HepG2 (cell line): ENCODE results near the gene CTNNA3. TPM values are rescaled to one million over a fixed set of nuclear protein-coding genes. Genes with fewer than 3 reads are reported as not detected.

Experiments
- ATAC-seq: fragments of 200-7000 bp; cut with Tn5 transposase; 3 replicates; pipeline ENCODE4 v1.9.1; 2020; ENCODE audit warnings: mild to moderate bottlenecking, moderate library complexity
- BruUV-seq: library from RNA; stranded (reverse); fragments of 400-500 nt; replicated peaks from 2 replicates; lab custom pipeline; 2021; lab: Mats Ljungman, UMichigan
- CTCF ChIA-PET: fragments of 300-600 bp; formaldehyde crosslinking; extraction: SDS; loops from one replicate; lab custom pipeline; 2021; ENCODE audit warnings: low total read pairs, inconsistent platforms, low intra/inter-chr PET ratio; lab: Yijun Ruan, JAX
- POLR2A ChIA-PET: fragments of 350-600 bp; sonication (Branson Sonifier 250); formaldehyde crosslinking; loops from one replicate; lab custom pipeline; 2020; ENCODE audit warnings: antibody characterized with exemption, inconsistent platforms; lab: Yijun Ruan, JAX
- DNase-seq: peaks from one replicate; pipeline ENCODE4 v3.0.0-alpha.2; 2015; ENCODE audit warnings: low spot score
- FAIRE-seq: peaks from 3 replicates; lab custom pipeline; 2011; peaks lifted over from hg19 to GRCh38; lab: Jason Lieb, UNC
- H2AFZ ChIP-seq: one replicate; pipeline ENCODE4 v1.6.1; 2011; ENCODE audit warnings: low read length, inconsistent platforms
- H3K27ac ChIP-seq: fragments of 300-600 bp; 3 replicates; pipeline ENCODE4 v1.8.0; 2011; ENCODE audit warnings: mixed run types, mild to moderate bottlenecking, mixed read lengths, low read length, inconsistent platforms; ENCODE audit not compliant: insufficient read depth; ENCODE audit errors: extremely low read length
- H3K27me3 ChIP-seq, 2 experiments: fragments of 200-600 bp in 1 of 2; 2 replicates in 1 of 2; 3 replicates in 1 of 2; pipeline versions ENCODE4 v1.6.0 to v1.8.0; 2011; ENCODE audit warnings: low read length in 2 of 2, mild to moderate bottlenecking in 2 of 2, moderate library complexity in 2 of 2, inconsistent platforms in 1 of 2; ENCODE audit not compliant: insufficient read depth in 2 of 2, control insufficient read depth in 1 of 2
- H3K36me3 ChIP-seq, 2 experiments: fragments of 200-600 bp in 1 of 2; replicated peaks in 1 of 2; 2 replicates in 1 of 2; 3 replicates in 1 of 2; pipeline versions ENCODE4 v1.5.1 to v1.8.0; 2011; ENCODE audit warnings: low read length in 2 of 2, inconsistent platforms in 1 of 2; ENCODE audit not compliant: insufficient read depth in 2 of 2, control insufficient read depth in 1 of 2
- H3K4me1 ChIP-seq: 2 replicates; pipeline ENCODE4 v1.5.1; 2012; ENCODE audit warnings: low read length, inconsistent platforms; ENCODE audit not compliant: insufficient read depth
- H3K4me2 ChIP-seq: 2 replicates; pipeline ENCODE4 v1.6.0; 2011; ENCODE audit warnings: low read depth, low read length, inconsistent platforms
- H3K4me3 ChIP-seq, 3 experiments: fragments of 200-600 bp in 1 of 3; sonication (generic), shearing (Covaris generic) in 1 of 3; replicated peaks in 1 of 3; 2 replicates each; pipeline ENCODE4 v1.5.1; 2011 to 2016; ENCODE audit warnings: low read length in 3 of 3, inconsistent platforms in 2 of 3, low read depth in 2 of 3, mild to moderate bottlenecking in 2 of 3, control low read depth in 1 of 3, mixed read lengths in 1 of 3; ENCODE audit not compliant: insufficient read depth in 1 of 3
- H3K79me2 ChIP-seq: one replicate; pipeline ENCODE4 v1.6.1; 2011; ENCODE audit warnings: low read length, inconsistent platforms; ENCODE audit not compliant: insufficient read depth
- H3K9ac ChIP-seq: 2 replicates; pipeline ENCODE4 v1.6.0; 2011; ENCODE audit warnings: mild to moderate bottlenecking, low read depth, low read length, inconsistent platforms; ENCODE audit not compliant: insufficient read depth
- H3K9me3 ChIP-seq: 2 replicates; pipeline ENCODE4 v1.5.1; 2012; ENCODE audit warnings: mild to moderate bottlenecking, low read length
- H4K20me1 ChIP-seq: 2 replicates; pipeline ENCODE4 v1.6.0; 2011; ENCODE audit warnings: inconsistent platforms, mild to moderate bottlenecking, low read length, moderate library complexity; ENCODE audit not compliant: insufficient read depth
- CC2D1A ChIP-seq: sonication (generic); formaldehyde crosslinking; IDR thresholded peaks from 2 replicates; pipeline ENCODE4 v1.8.1; 2023; ENCODE audit warnings: mild to moderate bottlenecking, missing genetic modification reagents
- ETV6 ChIP-seq: sonication (generic); formaldehyde crosslinking; conservative IDR thresholded peaks from 2 replicates; pipeline ENCODE4 v1.4.0; 2020; ENCODE audit warnings: missing genetic modification reagents
- FOXJ3 ChIP-seq: sonication (generic); formaldehyde crosslinking; IDR thresholded peaks from 2 replicates; pipeline ENCODE4 v1.4.0; 2020; ENCODE audit warnings: missing genetic modification reagents, mild to moderate bottlenecking, borderline replicate concordance
- MATR3 ChIP-seq: sonication (generic); formaldehyde crosslinking; IDR thresholded peaks from 2 replicates; pipeline ENCODE4 v1.4.0; 2020; ENCODE audit warnings: missing genetic modification reagents
- NBN ChIP-seq: fragments of 450-650 bp; conservative IDR thresholded peaks from 2 replicates; pipeline ENCODE4 v1.6.1; 2017
- SMC3 ChIP-seq: IDR thresholded peaks from 2 replicates; pipeline ENCODE4 v1.6.1; 2011; ENCODE audit warnings: low read length, improper control_type of control experiment
- SRF ChIP-seq: IDR thresholded peaks from 2 replicates; pipeline ENCODE4 v1.6.1; 2011; ENCODE audit warnings: mild to moderate bottlenecking, low read depth, low read length, moderate library complexity
- TGIF2 ChIP-seq: IDR thresholded peaks from 2 replicates; pipeline ENCODE4 v1.6.1; 2016; ENCODE audit warnings: control low read depth, missing compliant biosample characterization
- ZNF549 ChIP-seq: sonication (generic); formaldehyde crosslinking; IDR thresholded peaks from 2 replicates; pipeline ENCODE4 v1.5.0; 2020; ENCODE audit warnings: missing genetic modification reagents
- ZNF619 ChIP-seq: sonication (generic); formaldehyde crosslinking; IDR thresholded peaks from 2 replicates; pipeline ENCODE4 v1.4.0; 2020; ENCODE audit warnings: mild to moderate bottlenecking, missing genetic modification reagents
- ZNF83 ChIP-seq: sonication (generic); formaldehyde crosslinking; IDR thresholded peaks from 2 replicates; pipeline ENCODE4 v1.4.0; 2020; ENCODE audit warnings: missing genetic modification reagents, mild to moderate bottlenecking, borderline replicate concordance
- WGBS: methylation state at CpG from one replicate; pipeline ENCODE4 v1.1.6; 2017; ENCODE audit warnings: low lambda C conversion rate; 5-methylcytosine and 5-hydroxymethylcytosine counted together
- in situ Hi-C: cut with HindIII; loops from 2 replicates; pipeline ENCODE4 v1.10.0; 2017; ENCODE audit warnings: low pct_unique_long_range_greater_than_20kb; ENCODE audit not compliant: extremely low pct_ligation_motif_present
- intact Hi-C: fragments of 100-400 bp; cut with micrococcal nuclease; formaldehyde crosslinking; loops from one replicate; pipeline ENCODE4 v1.10.0; 2022; ENCODE audit not compliant: unreplicated experiment
- polyA plus RNA-seq, 8 experiments: library from polyadenylated mRNA; depleted of rRNA in 3 of 8; stranded (reverse) in 7 of 8; unstranded in 1 of 8; fragments of >200 nt; fragmentation: Illumina TruSeq in 4 of 8; extraction: Trizol in 4 of 8; gene quantifications; 2 replicates each; pipeline versions ENCODE4 v1.2.1 to v1.2.3, GENCODE V29; 2011 to 2016; ENCODE audit warnings: low read depth in 4 of 8, missing spikeins in 1 of 8, mixed read lengths in 1 of 8; ENCODE audit not compliant: insufficient read depth in 1 of 8
- total RNA-seq, 5 experiments: library from RNA; depleted of rRNA; stranded (reverse); fragments of >200 nt; fragmentation: Illumina TruSeq; extraction: Trizol; gene quantifications; 2 replicates each; pipeline ENCODE4 v1.2.3, GENCODE V29; 2016; ENCODE audit warnings: low read depth in 1 of 5

The CTNNA3 gene
- total and polyA plus RNA-seq, 2 of the 13 experiments (the other 11 are each of a cell fraction or from before 2014, with no cell fraction given) = not detected

GRCh38 chr10:66649626-66650025 lies 1046.4 kb downstream of the CTNNA3 start:
- ATAC-seq = no peak
- H3K27me3 ChIP-seq = no peaks in the 10 kb centered on the region
- ChIA-PET POLR2A (no interaction called here), CTCF (no interaction called here)
- H3K4me2 ChIP-seq = no peak overlapping the region
- intact Hi-C loops = no loop called here
- in situ Hi-C loops = no loop called here
- DNase-seq = no peak
- H3K36me3 ChIP-seq = no peaks in the 10 kb centered on the region
- peaks cover 44% of the 10 kb centered on the region for H3K9me3 ChIP-seq
- no peaks in the 10 kb centered on the region for H3K4me1 ChIP-seq
- no peak for FAIRE-seq
- no peaks in the 10 kb centered on the region for H4K20me1 ChIP-seq
- H3K79me2 ChIP-seq = no peaks in the 10 kb centered on the region
- H3K27ac ChIP-seq = no peak overlapping the region
- H2AFZ ChIP-seq = no peak overlapping the region
- no peak overlapping the region for H3K4me3 ChIP-seq
- BruUV-seq = no TSS peak
- TF ChIP-seq NBN (no peak), CC2D1A (CRISPR knock-in tag) (no peak), ZNF83 (no peak), ZNF619 (no peak), SRF (no peak), MATR3 (CRISPR knock-in tag) (no peak)
- TF ChIP-seq, all 625 proteins: peak for 0
- H3K9ac ChIP-seq = no peak overlapping the region
- 0% methylated on average over 1 of the region's 3 CpGs for WGBS

GRCh38 chr10:66642217-66642616 lies 1053.8 kb downstream of the CTNNA3 start:
- no peaks in the 10 kb centered on the region for H3K9me3 ChIP-seq
- no peak for ATAC-seq
- no peak for TF ChIP-seq ETV6 (CRISPR knock-in tag)
- no peak for TF ChIP-seq FOXJ3
- TF ChIP-seq ZNF549 (CRISPR knock-in tag) = no peak
- no peak for TF ChIP-seq SMC3
- TF ChIP-seq TGIF2 = no peak
- no peaks in the 10 kb centered on the region for H3K4me1 ChIP-seq
- FAIRE-seq = no peak
- POLR2A ChIA-PET = no interaction called here
- no peaks in the 10 kb centered on the region for H3K36me3 ChIP-seq
- WGBS = 33% methylated on average over 1 of the region's 1 CpG
- H3K79me2 ChIP-seq = no peaks in the 10 kb centered on the region
- intact Hi-C loops = no loop called here
- in situ Hi-C loops = no loop called here
- H4K20me1 ChIP-seq = no peaks in the 10 kb centered on the region
- DNase-seq = no peak
- H3K27ac ChIP-seq = no peak overlapping the region
- CTCF ChIA-PET = no interaction called here
- no peaks in the 10 kb centered on the region; a peak in 1 of 5 replicates for H3K27me3 ChIP-seq
- no peak overlapping the region for H2AFZ ChIP-seq
- BruUV-seq = no TSS peak
- H3K4me3 ChIP-seq = no peak overlapping the region
- no peak overlapping the region for H3K4me2 ChIP-seq
- H3K9ac ChIP-seq = no peak overlapping the region
